ENCODE results near the gene GPS1.

DNA sequence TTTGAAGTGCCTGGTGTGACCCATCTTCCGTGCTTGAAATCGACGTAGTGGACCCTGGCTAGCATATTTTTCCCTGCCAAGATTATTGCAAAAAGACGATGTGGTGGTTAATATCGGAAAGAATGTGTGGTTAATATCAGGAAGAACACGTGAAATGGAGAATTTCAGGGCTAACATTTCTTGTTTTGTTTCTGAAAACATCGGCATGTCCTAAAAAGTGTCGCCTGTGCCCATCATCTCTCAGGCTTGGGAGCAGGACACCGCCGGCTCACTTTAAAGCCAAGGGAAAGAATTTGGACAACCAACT, 13.9 kb upstream of the GPS1 start:
- TF ChIP-seq, protein P1, sequence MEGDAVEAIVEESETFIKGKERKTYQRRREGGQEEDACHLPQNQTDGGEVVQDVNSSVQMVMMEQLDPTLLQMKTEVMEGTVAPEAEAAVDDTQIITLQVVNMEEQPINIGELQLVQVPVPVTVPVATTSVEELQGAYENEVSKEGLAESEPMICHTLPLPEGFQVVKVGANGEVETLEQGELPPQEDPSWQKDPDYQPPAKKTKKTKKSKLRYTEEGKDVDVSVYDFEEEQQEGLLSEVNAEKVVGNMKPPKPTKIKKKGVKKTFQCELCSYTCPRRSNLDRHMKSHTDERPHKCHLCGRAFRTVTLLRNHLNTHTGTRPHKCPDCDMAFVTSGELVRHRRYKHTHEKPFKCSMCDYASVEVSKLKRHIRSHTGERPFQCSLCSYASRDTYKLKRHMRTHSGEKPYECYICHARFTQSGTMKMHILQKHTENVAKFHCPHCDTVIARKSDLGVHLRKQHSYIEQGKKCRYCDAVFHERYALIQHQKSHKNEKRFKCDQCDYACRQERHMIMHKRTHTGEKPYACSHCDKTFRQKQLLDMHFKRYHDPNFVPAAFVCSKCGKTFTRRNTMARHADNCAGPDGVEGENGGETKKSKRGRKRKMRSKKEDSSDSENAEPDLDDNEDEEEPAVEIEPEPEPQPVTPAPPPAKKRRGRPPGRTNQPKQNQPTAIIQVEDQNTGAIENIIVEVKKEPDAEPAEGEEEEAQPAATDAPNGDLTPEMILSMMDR (conservative IDR thresholded peaks at IDR 0.05; ENCODE audit: low read length): no peak
- TF ChIP-seq EZH2phosphoT487 (IDR thresholded peaks at IDR 0.05; ENCODE audit: borderline replicate concordance): no peak
